Measurements from ENCODE around the gene CPTP.

Gene CPTP

GRCh38 chr1:1352786-1353388, 28.3 kb downstream of the CPTP start:
- H3K4me3 ChIP-seq (ENCODE audit: low read depth, low read length), result no peak overlapping the region
- DNase-seq (ENCODE audit: low read depth), result no peak
- no peak for TF ChIP-seq CTCF (IDR thresholded peaks at IDR 0.05; ENCODE audit: low read depth, low read length, missing control alignments)

DNA sequence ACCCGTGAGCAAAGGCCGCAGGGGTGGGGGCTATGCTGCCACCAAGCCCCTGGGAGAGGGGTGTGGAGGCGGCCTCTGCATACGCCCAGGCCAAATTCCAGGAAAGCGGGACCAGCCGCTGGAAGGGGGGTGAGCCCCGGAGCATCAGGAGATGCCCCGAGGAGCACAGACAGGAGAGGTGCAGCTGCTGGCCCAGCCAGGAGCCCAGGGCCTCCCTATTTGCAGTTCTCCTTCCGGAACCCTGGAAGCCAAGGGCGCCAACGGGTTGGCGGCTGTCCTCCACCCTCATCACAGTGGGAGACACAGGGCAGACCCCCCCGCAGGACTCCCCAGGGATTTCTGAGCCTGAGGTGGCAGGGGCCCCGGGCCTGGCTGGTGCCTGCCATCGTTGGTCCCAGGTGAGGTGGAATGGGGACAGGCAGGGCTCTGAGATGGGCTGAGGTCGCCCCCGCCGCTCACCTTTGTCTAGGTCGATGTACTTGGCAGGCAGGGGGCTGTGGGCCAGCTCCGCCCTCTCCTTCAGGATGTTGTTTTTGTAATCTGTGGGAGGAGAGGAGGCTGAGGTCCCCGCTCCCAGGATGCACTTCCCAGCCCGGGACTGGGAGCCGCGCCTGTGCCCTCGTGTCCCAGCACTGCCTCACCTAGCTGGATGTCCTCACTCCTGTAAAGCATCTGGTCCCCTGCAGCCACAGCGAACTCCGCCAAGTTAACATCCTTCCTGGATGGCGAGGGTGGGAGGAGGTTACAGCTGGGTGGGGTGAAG, 29.0 kb downstream of the CPTP start:
- DNase-seq (ENCODE audit: low read depth), result no peak
- no peak for TF ChIP-seq CTCF (IDR thresholded peaks at IDR 0.05; ENCODE audit: low read depth, low read length, missing control alignments)
- H3K4me3 ChIP-seq (ENCODE audit: low read depth, low read length), result no peak overlapping the region

DNA sequence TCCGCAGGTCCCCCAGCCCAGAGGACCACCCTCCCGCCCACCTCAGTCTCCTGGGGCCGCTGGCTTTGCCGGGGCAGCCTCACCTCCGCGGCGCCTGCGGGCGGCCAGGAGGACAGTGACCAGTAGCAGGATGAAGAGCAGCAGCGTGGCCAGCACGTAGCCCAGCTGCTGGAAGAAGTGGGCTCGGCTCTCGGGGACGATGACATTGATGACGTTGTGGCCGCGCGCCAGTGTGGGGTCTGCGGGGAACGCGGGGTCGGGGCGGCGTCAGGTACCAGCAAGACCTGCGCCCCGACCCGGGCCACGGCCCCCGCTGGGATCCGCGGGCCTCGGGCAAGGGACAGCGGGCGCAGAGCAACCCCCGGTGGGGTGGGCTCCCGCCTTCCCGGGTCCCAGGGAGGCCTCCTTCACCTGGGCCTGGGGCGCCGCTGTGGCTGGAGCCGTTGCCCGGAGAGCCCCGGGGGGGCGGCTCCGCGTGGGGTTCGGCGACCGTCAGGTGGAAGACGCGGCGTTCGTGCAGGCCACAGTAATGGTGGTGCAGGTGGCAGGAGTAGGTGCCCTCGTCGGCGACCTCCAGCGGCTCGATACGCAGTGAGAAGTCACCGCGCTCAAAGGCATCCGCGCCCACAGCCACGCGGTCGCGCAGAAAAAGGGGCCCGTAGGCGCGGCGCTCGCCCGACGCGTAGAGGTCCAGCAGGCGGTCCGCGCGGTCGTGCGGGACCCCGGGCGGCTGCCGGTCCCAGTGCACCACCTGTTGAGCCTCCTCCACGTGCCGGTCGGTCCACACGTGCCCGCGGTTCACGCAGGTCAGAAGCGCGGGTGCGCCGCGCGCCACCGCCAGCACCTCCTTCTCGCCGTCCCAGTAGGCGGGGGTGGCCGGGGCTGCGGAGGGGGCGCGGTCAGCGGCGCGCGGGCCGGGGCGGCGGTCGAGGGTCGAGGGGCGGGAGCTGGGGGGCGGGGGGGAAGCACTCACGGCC, 30.0 kb downstream of the CPTP start:
- TF ChIP-seq CTCF (IDR thresholded peaks at IDR 0.05; ENCODE audit: low read depth, low read length, missing control alignments), result no peak
- no peak for DNase-seq (ENCODE audit: low read depth)
- H3K4me3 ChIP-seq (ENCODE audit: low read depth, low read length), result no peak overlapping the region

- no peak for DNase-seq (ENCODE audit: low read depth)
Observed at GRCh38 chr1:1355416-1355815, 30.8 kb downstream of the CPTP start.

GRCh38 chr1:1356166-1356795, 31.7 kb downstream of the CPTP start:
- no peak for DNase-seq (ENCODE audit: low read depth)
- H3K4me3 ChIP-seq (ENCODE audit: low read depth, low read length), result no peak overlapping the region
- TF ChIP-seq CTCF (IDR thresholded peaks at IDR 0.05; ENCODE audit: low read depth, low read length, missing control alignments), result no peak

More at GRCh38 chr1:1355416-1355815, 30.8 kb downstream of the CPTP start:
- H3K4me3 ChIP-seq (ENCODE audit: low read depth, low read length), result no peak overlapping the region
- no peak for TF ChIP-seq CTCF (IDR thresholded peaks at IDR 0.05; ENCODE audit: low read depth, low read length, missing control alignments)

- TF ChIP-seq CTCF (IDR thresholded peaks at IDR 0.05; ENCODE audit: low read depth, low read length, missing control alignments), result no peak
- H3K4me3 ChIP-seq (ENCODE audit: low read depth, low read length), result no peak overlapping the region
- no peak for DNase-seq (ENCODE audit: low read depth)
Observed at GRCh38 chr1:1356796-1357401, 32.3 kb downstream of the CPTP start.
